CD4-positive, alpha-beta T cell treated with Interleukin-6 for 4 hours (primary cell): ENCODE data around the gene CREM.
"Not testable (repeated sequence)": the region's sequence is repeated elsewhere in the genome, so short reads cannot be mapped to it uniquely, and the experiment has no call there.

Source experiments
- DNase-seq: peaks from one replicate; pipeline ENCODE4 v3.0.0-alpha.2; 2020; ENCODE audit warnings: mixed read lengths

Gene CREM

GRCh38 chr10:35195361-35196306, 69.0 kb downstream of the CREM start:
- DNase-seq, result peak; percentile 80

GRCh38 chr10:35200487-35200886, 73.8 kb downstream of the CREM start:
- no peak for DNase-seq

- DNase-seq, result no peak
Observed at GRCh38 chr10:35201234-35201633, 74.6 kb downstream of the CREM start.

GRCh38 chr10:35202050-35202449, 75.4 kb downstream of the CREM start:
- no peak for DNase-seq

GRCh38 chr10:35203745-35204144, 77.1 kb downstream of the CREM start:
- DNase-seq, result no peak

- DNase-seq, result no peak
Observed at GRCh38 chr10:35204650-35205319, 78.1 kb downstream of the CREM start.

GRCh38 chr10:35206274-35206673, 79.6 kb downstream of the CREM start:
- no peak for DNase-seq

GRCh38 chr10:35208536-35208935, 81.9 kb downstream of the CREM start:
- peak; percentile 37 for DNase-seq

GRCh38 chr10:35208949-35209613, 82.4 kb downstream of the CREM start:
- DNase-seq, result no peak

- no peak for DNase-seq
Observed at GRCh38 chr10:35210961-35211360, 84.3 kb downstream of the CREM start.

GRCh38 chr10:35211390-35211789, 84.7 kb downstream of the CREM start:
- no peak for DNase-seq

- DNase-seq, result no peak
Observed at GRCh38 chr10:35212856-35213255, 86.2 kb downstream of the CREM start.

GRCh38 chr10:35213699-35214098, 87.1 kb downstream of the CREM start:
- DNase-seq, result no peak

GRCh38 chr10:35214607-35215020, 88.0 kb downstream of the CREM start:
- DNase-seq, result no peak

GRCh38 chr10:35215107-35215506, 88.5 kb downstream of the CREM start:
- no peak for DNase-seq

- DNase-seq, result peak; percentile 9
Observed at GRCh38 chr10:35216303-35216905, 89.8 kb downstream of the CREM start.

GRCh38 chr10:35216956-35217355, 90.3 kb downstream of the CREM start:
- DNase-seq, result not testable (repeated sequence)

- DNase-seq, result no peak
Observed at GRCh38 chr10:35217455-35217854, 90.8 kb downstream of the CREM start.

- peak; percentile 89 for DNase-seq
Observed at GRCh38 chr10:35218339-35218955, 91.8 kb downstream of the CREM start.

- DNase-seq, result no peak
Observed at GRCh38 chr10:35219292-35219691, 92.6 kb downstream of the CREM start.

GRCh38 chr10:35219891-35220890, 93.5 kb downstream of the CREM start:
- DNase-seq, result no peak
